PC-3 (cell line): ENCODE measurements around the gene TRDN. TPM values are rescaled to one million over a fixed set of nuclear protein-coding genes. Genes with fewer than 3 reads are reported as not detected.
A peak's percentile ranks its signal among the peaks of the same experiment; 100 is the strongest.

Experiments
- ATAC-seq: fragments of 200-7000 bp; cut with Tn5 transposase; 2 replicates; pipeline ENCODE4 v1.9.1; 2020; ENCODE audit warnings: mild to moderate bottlenecking, moderate library complexity
- Bru-seq: library from RNA; stranded (reverse); fragments of 400-500 nt; gene quantifications from one replicate; lab custom pipeline; 2021; lab: Mats Ljungman, UMichigan
- BruChase-seq, 2 experiments: library from RNA; stranded (reverse); fragments of 400-500 nt; gene quantifications; one replicate each; lab custom pipeline; 2021; lab: Mats Ljungman, UMichigan
- BruUV-seq: library from RNA; stranded (reverse); fragments of 400-500 nt; replicated peaks from 2 replicates; lab custom pipeline; 2021; lab: Mats Ljungman, UMichigan
- CTCF ChIA-PET: fragments of 300-600 bp; sonication (Branson Sonifier 250); formaldehyde crosslinking; loops from one replicate; lab custom pipeline; 2022; ENCODE audit warnings: antibody characterized with exemption; lab: Charles Lee
- POLR2A ChIA-PET: fragments of 300-600 bp; sonication (Branson Sonifier 250); formaldehyde crosslinking; loops from one replicate; lab custom pipeline; 2022; ENCODE audit warnings: antibody characterized with exemption; ENCODE audit not compliant: unreplicated experiment; lab: Charles Lee
- DNase-seq: peaks from one replicate; pipeline ENCODE4 v3.0.0-alpha.2; 2015
- H2AFZ ChIP-seq: fragments of 300-600 bp; sonication (generic); 2 replicates; pipeline ENCODE4 v1.6.0; 2016; ENCODE audit warnings: antibody characterized with exemption, low read length
- H3F3A ChIP-seq: fragments of 300-600 bp; sonication (generic); one replicate; pipeline ENCODE4 v1.6.0; 2017; ENCODE audit warnings: antibody characterized with exemption, low read length, control low read depth, mild to moderate bottlenecking; ENCODE audit not compliant: unreplicated experiment
- H3K27ac ChIP-seq: fragments of 300-600 bp; sonication (generic); 2 replicates; pipeline ENCODE4 v1.5.1; 2016; ENCODE audit warnings: mild to moderate bottlenecking, low read length
- H3K27me3 ChIP-seq: fragments of 300-600 bp; sonication (generic); 2 replicates; pipeline ENCODE4 v1.6.1; 2016; ENCODE audit warnings: low read length, mixed read lengths
- H3K36me3 ChIP-seq: fragments of 300-600 bp; sonication (generic); 2 replicates; pipeline ENCODE4 v1.6.1; 2016; ENCODE audit warnings: low read depth, mixed run types, low read length, mixed read lengths
- H3K4me1 ChIP-seq: fragments of 300-600 bp; sonication (generic); 2 replicates; pipeline ENCODE4 v1.5.1; 2016; ENCODE audit warnings: low read length; ENCODE audit not compliant: insufficient read depth
- H3K4me2 ChIP-seq: fragments of 300-600 bp; sonication (generic); 2 replicates; pipeline ENCODE4 v1.6.0; 2016; ENCODE audit warnings: low read length
- H3K4me3 ChIP-seq: fragments of 300-600 bp; sonication (generic); 2 replicates; pipeline ENCODE4 v1.5.1; 2016; ENCODE audit warnings: mild to moderate bottlenecking, low read length, mixed read lengths
- H3K79me2 ChIP-seq: fragments of 300-600 bp; sonication (generic); 2 replicates; pipeline ENCODE4 v1.6.1; 2017; ENCODE audit warnings: low read length, mixed read lengths
- H3K9ac ChIP-seq: fragments of 300-600 bp; sonication (generic); 2 replicates; pipeline ENCODE4 v1.6.0; 2016; ENCODE audit warnings: mild to moderate bottlenecking, low read length
- H3K9me2 ChIP-seq: fragments of 300-600 bp; sonication (generic); replicated peaks from 2 replicates; pipeline ENCODE4 v1.6.1; 2016; ENCODE audit warnings: mixed run types, low read length, mixed read lengths
- H3K9me3 ChIP-seq: fragments of 300-600 bp; sonication (generic); 2 replicates; pipeline ENCODE4 v1.6.1; 2016; ENCODE audit warnings: low read length, mixed read lengths
- H4K20me1 ChIP-seq: fragments of 300-600 bp; sonication (generic); 2 replicates; pipeline ENCODE4 v1.6.1; 2016; ENCODE audit warnings: low read length, mixed read lengths
- CTCF ChIP-seq: fragments of 300-600 bp; sonication (generic); conservative IDR thresholded peaks from 2 replicates; pipeline ENCODE4 v1.5.1; 2017; ENCODE audit warnings: antibody characterized with exemption, low read depth, mild to moderate bottlenecking, low read length
- EZH2 ChIP-seq: fragments of 300-600 bp; sonication (generic); IDR thresholded peaks from one replicate; pipeline ENCODE4 v1.6.1; 2017; ENCODE audit warnings: antibody characterized with exemption, mild to moderate bottlenecking, low read length; ENCODE audit not compliant: unreplicated experiment
- EZH2phosphoT487 ChIP-seq: fragments of 300-600 bp; sonication (generic); IDR thresholded peaks from 2 replicates; pipeline ENCODE4 v1.6.1; 2018; ENCODE audit warnings: mild to moderate bottlenecking, antibody characterized with exemption, low read length, borderline replicate concordance
- intact Hi-C: fragments of 100-400 bp; cut with micrococcal nuclease; formaldehyde crosslinking; loops from 2 replicates; pipeline ENCODE4 v1.9.0; 2023
- long read RNA-seq: library from polyadenylated mRNA; unstranded; transcript quantifications from one replicate; pipeline ENCODE4 v2.0.0, GENCODE V29; 2021; ENCODE audit not compliant: unreplicated experiment
- total RNA-seq: library from RNA; depleted of rRNA; stranded (reverse); fragments of >200 nt; gene quantifications from 2 replicates; pipeline ENCODE4 v1.2.3, GENCODE V29; 2014; rRNA removed

TRDN gene
- total RNA-seq (not detected in 2 replicates), Bru-seq, nascent RNA (percentile 0 among the genes with signal in this experiment), BruChase-seq, experiment 1, labeled RNA remaining after a 6-hour chase (percentile 1 among the genes with signal in this experiment), BruChase-seq, experiment 2, labeled RNA remaining after a 2-hour chase (percentile 0 among the genes with signal in this experiment)
- long read RNA-seq: 0 reads

- Histone ChIP-seq H2AFZ (no peak within 1 kb of the TSS), H3K36me3 (no peaks in the 10 kb centered on the region)
- CTCF ChIA-PET: no interaction called here
Observed at GRCh38 chr6:123636782-123637181, at the start of gene TRDN. Gene TRDN, minus strand, starts transcription at chr6:123636950. Its CDS starts 175 bp downstream, at chr6:123636775.

GRCh38 chr6:123681957-123682462 lies 45.3 kb upstream of the TRDN start:
- BruUV-seq: no TSS peak
- intact Hi-C loops: no loop called here

More at GRCh38 chr6:123636782-123637181, at the start of gene TRDN:
- Histone ChIP-seq H3K9ac (no peak within 1 kb of the TSS), H3K79me2 (no peaks in the 10 kb centered on the region), H3K9me3 (no peaks in the 10 kb centered on the region), H3K27me3 (no peaks in the 10 kb centered on the region), H3K4me1 (no peaks in the 10 kb centered on the region), H3K4me3 (no peak within 1 kb of the TSS), H4K20me1 (no peaks in the 10 kb centered on the region), H3K4me2 (no peak within 1 kb of the TSS), H3K9me2 (no peaks in the 10 kb centered on the region), H3K27ac (no peak within 1 kb of the TSS), H3F3A (no peaks in the 10 kb centered on the region)
- TF ChIP-seq CTCF: no peak
- no peak for TF ChIP-seq EZH2
- no peak for TF ChIP-seq EZH2phosphoT487
- POLR2A ChIA-PET: no interaction called here
- DNase-seq (no peak), ATAC-seq (no peak)
- intact Hi-C loops: no loop called here
- no TSS peak for BruUV-seq

More at GRCh38 chr6:123681957-123682462, 45.3 kb upstream of the TRDN start:
- no peaks in the 10 kb centered on the region for H3K9me2 ChIP-seq
- H3K27ac ChIP-seq: no peak overlapping the region
- DNase-seq: no peak
- no peaks in the 10 kb centered on the region for H3K79me2 ChIP-seq
- H3K4me1 ChIP-seq: no peaks in the 10 kb centered on the region
- H3F3A ChIP-seq: no peaks in the 10 kb centered on the region
- no peaks in the 10 kb centered on the region for H3K9me3 ChIP-seq
- H3K9ac ChIP-seq: no peak overlapping the region
- ChIA-PET CTCF (no interaction called here), POLR2A (no interaction called here)
- no peak overlapping the region for H3K4me3 ChIP-seq
- no peak for ATAC-seq
- no peaks in the 10 kb centered on the region for H3K27me3 ChIP-seq
- no peaks in the 10 kb centered on the region for H3K36me3 ChIP-seq
- no peak for TF ChIP-seq CTCF
- no peak for TF ChIP-seq EZH2
- no peak for TF ChIP-seq EZH2phosphoT487
- no peaks in the 10 kb centered on the region for H4K20me1 ChIP-seq
- H3K4me2 ChIP-seq: no peak overlapping the region
- H2AFZ ChIP-seq: no peak overlapping the region
